22Rv1 (cell line): Measurements from ENCODE around the gene TRIO.

Experiments used
- ZFX ChIP-seq: fragments of 450-650 bp; IDR thresholded peaks from 2 replicates; pipeline ENCODE4 v1.6.1; 2017; ENCODE audit warnings: antibody characterized with exemption, borderline replicate concordance
- TF ChIP-seq, protein P1 (sequence below): fragments of 450-650 bp; IDR thresholded peaks from 2 replicates; pipeline ENCODE4 v1.5.1; 2017; ENCODE audit warnings: mild to moderate bottlenecking

DNA sequence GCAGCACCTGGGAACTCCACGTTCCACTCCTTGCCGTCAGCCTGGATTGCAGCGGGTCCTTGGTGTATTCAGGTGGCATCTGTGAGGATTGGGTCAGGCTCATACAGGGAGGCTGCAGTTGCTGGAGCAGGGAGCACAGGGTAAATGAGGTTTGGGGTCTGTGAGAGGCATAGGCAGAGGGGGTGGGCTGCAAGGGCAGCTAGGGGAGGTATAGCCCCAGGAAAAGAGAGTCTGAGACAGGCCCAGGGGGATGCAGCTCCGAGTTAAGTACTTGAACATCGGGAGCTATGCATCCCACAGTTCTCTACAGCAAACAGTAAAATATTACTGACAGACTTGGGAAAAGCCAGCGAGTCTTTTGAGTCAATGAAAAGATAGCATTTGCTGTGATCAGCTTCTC is 101.6 kb downstream of the TRIO start:
- TF ChIP-seq, protein P1, sequence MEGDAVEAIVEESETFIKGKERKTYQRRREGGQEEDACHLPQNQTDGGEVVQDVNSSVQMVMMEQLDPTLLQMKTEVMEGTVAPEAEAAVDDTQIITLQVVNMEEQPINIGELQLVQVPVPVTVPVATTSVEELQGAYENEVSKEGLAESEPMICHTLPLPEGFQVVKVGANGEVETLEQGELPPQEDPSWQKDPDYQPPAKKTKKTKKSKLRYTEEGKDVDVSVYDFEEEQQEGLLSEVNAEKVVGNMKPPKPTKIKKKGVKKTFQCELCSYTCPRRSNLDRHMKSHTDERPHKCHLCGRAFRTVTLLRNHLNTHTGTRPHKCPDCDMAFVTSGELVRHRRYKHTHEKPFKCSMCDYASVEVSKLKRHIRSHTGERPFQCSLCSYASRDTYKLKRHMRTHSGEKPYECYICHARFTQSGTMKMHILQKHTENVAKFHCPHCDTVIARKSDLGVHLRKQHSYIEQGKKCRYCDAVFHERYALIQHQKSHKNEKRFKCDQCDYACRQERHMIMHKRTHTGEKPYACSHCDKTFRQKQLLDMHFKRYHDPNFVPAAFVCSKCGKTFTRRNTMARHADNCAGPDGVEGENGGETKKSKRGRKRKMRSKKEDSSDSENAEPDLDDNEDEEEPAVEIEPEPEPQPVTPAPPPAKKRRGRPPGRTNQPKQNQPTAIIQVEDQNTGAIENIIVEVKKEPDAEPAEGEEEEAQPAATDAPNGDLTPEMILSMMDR = no peak
- TF ChIP-seq ZFX = no peak
